HuH-7 (cell line): ENCODE data around the gene RUFY3.
"Not testable (repeated sequence)": the region's sequence is repeated elsewhere in the genome, so short reads cannot be mapped to it uniquely, and the experiment has no call there.

Source experiments
- DNase-seq: peaks from one replicate; pipeline ENCODE4 v3.0.0; 2011; ENCODE audit warnings: low spot score

RUFY3 gene

GRCh38 chr4:70739496-70740337 lies 18.0 kb downstream of the RUFY3 start:
- DNase-seq, result peak; percentile 9

- no peak for DNase-seq
Measured at GRCh38 chr4:70741867-70742658, 20.3 kb downstream of the RUFY3 start.

GRCh38 chr4:70743731-70744130 lies 22.0 kb downstream of the RUFY3 start:
- DNase-seq, result no peak

GRCh38 chr4:70746179-70746839 lies 24.5 kb downstream of the RUFY3 start:
- DNase-seq, result no peak

- no peak for DNase-seq
Measured at GRCh38 chr4:70747874-70748273, 26.1 kb downstream of the RUFY3 start.

GRCh38 chr4:70749313-70749712 lies 27.5 kb downstream of the RUFY3 start:
- DNase-seq, result no peak

GRCh38 chr4:70752236-70752635 lies 30.5 kb downstream of the RUFY3 start:
- no peak for DNase-seq

- DNase-seq, result no peak
Measured at GRCh38 chr4:70753630-70754029, 31.9 kb downstream of the RUFY3 start.

- no peak for DNase-seq
Measured at GRCh38 chr4:70754470-70754869, 32.7 kb downstream of the RUFY3 start.

- DNase-seq, result no peak
Measured at GRCh38 chr4:70754990-70755688, 33.4 kb downstream of the RUFY3 start.

GRCh38 chr4:70759126-70759525 lies 37.4 kb downstream of the RUFY3 start:
- no peak for DNase-seq

- DNase-seq, result no peak
Measured at GRCh38 chr4:70759627-70760026, 37.9 kb downstream of the RUFY3 start.

- no peak for DNase-seq
Measured at GRCh38 chr4:70760662-70761061, 38.9 kb downstream of the RUFY3 start.

- no peak for DNase-seq
Measured at GRCh38 chr4:70761276-70761816, 39.6 kb downstream of the RUFY3 start.

GRCh38 chr4:70765368-70765767 lies 43.6 kb downstream of the RUFY3 start:
- DNase-seq, result no peak

GRCh38 chr4:70768301-70768948 lies 46.7 kb downstream of the RUFY3 start:
- DNase-seq, result no peak

- DNase-seq, result not testable (repeated sequence)
Measured at GRCh38 chr4:70769396-70769795, 47.6 kb downstream of the RUFY3 start.

- no peak for DNase-seq
Measured at GRCh38 chr4:70772929-70773555, 51.3 kb downstream of the RUFY3 start.

GRCh38 chr4:70778888-70779422 lies 57.2 kb downstream of the RUFY3 start:
- no peak for DNase-seq

- DNase-seq, result no peak
Measured at GRCh38 chr4:70783096-70783495, 61.3 kb downstream of the RUFY3 start.

- DNase-seq, result no peak
Measured at GRCh38 chr4:70787496-70787895, 65.7 kb downstream of the RUFY3 start.
